Neural cell (in vitro differentiated cells): ENCODE results near the gene AEBP2. TPM values are rescaled to one million over a fixed set of nuclear protein-coding genes. Genes with fewer than 3 reads are reported as not detected.
"Not testable (repeated sequence)": the region's sequence is repeated elsewhere in the genome, so short reads cannot be mapped to it uniquely, and the experiment has no call there.

Source experiments
- H2AFZ ChIP-seq: fragments of 200-600, 300-800 bp; sonication (generic), shearing (Covaris generic); 2 replicates; pipeline ENCODE4 v1.6.0; 2014; ENCODE audit warnings: low read depth, mild to moderate bottlenecking, antibody characterized with exemption, low read length, moderate library complexity
- H3F3A ChIP-seq: fragments of 200-600 bp; shearing (Covaris generic); 2 replicates; pipeline ENCODE4 v1.6.1; 2016; ENCODE audit warnings: mild to moderate bottlenecking, moderate library complexity, mixed read lengths, antibody characterized with exemption, low read length; ENCODE audit not compliant: insufficient read depth, poor library complexity, severe bottlenecking
- H3K27ac ChIP-seq: fragments of 200-600, 300-800 bp; sonication (generic), shearing (Covaris generic); 2 replicates; pipeline ENCODE4 v1.5.1; 2014; ENCODE audit warnings: mild to moderate bottlenecking, low read length, moderate library complexity
- H3K27me3 ChIP-seq: fragments of 300-800, 200-600 bp; sonication (generic), shearing (Covaris generic); 2 replicates; pipeline ENCODE4 v1.6.0; 2014; ENCODE audit warnings: mild to moderate bottlenecking, low read depth, low read length, moderate library complexity; ENCODE audit not compliant: insufficient read depth
- H3K36me3 ChIP-seq: fragments of 300-800, 200-600 bp; sonication (generic), shearing (Covaris generic); 2 replicates; pipeline ENCODE4 v1.5.1; 2014; ENCODE audit warnings: mild to moderate bottlenecking, antibody characterized with exemption, low read length, moderate library complexity; ENCODE audit not compliant: insufficient read depth
- H3K4me2 ChIP-seq: fragments of 300-800, 200-600 bp; sonication (generic), shearing (Covaris generic); 2 replicates; pipeline ENCODE4 v1.6.0; 2014; ENCODE audit warnings: mild to moderate bottlenecking, low read length
- H3K4me3 ChIP-seq: fragments of 300-800, 200-600 bp; sonication (generic), shearing (Covaris generic); 2 replicates; pipeline ENCODE4 v1.5.1; 2014; ENCODE audit warnings: mild to moderate bottlenecking, low read length, moderate library complexity
- H3K79me2 ChIP-seq: fragments of 200-600 bp; shearing (Covaris generic); replicated peaks from 2 replicates; pipeline ENCODE4 v1.6.0; 2014; ENCODE audit warnings: mild to moderate bottlenecking, low read length, moderate library complexity; ENCODE audit not compliant: insufficient read depth
- H3K9ac ChIP-seq: fragments of 300-800, 200-600 bp; sonication (generic), shearing (Covaris generic); 2 replicates; pipeline ENCODE4 v1.6.1; 2016; ENCODE audit warnings: mild to moderate bottlenecking, low read length, mixed read lengths
- H3K9me2 ChIP-seq: fragments of 200-600 bp; shearing (Covaris generic); 2 replicates; pipeline ENCODE4 v1.6.1; 2016; ENCODE audit warnings: mild to moderate bottlenecking, low read length, mixed read lengths; ENCODE audit not compliant: insufficient read depth
- H3K9me3 ChIP-seq: fragments of 200-600, 300-800 bp; sonication (generic), shearing (Covaris generic); 2 replicates; pipeline ENCODE4 v1.6.1; 2016; ENCODE audit warnings: mild to moderate bottlenecking, mixed run types, low read length, moderate library complexity, mixed read lengths
- H4K20me1 ChIP-seq: fragments of 200-600 bp; shearing (Covaris generic); 2 replicates; pipeline ENCODE4 v1.6.1; 2016; ENCODE audit warnings: mild to moderate bottlenecking, mixed run types; ENCODE audit not compliant: insufficient read depth
- EP300 ChIP-seq: fragments of 450-650 bp; conservative IDR thresholded peaks from 2 replicates; pipeline ENCODE4 v1.6.1; 2014; ENCODE audit warnings: antibody characterized with exemption, mild to moderate bottlenecking, moderate library complexity; ENCODE audit not compliant: poor library complexity, severe bottlenecking
- EZH2 ChIP-seq: fragments of 200-600, 300-800 bp; shearing (Covaris generic), sonication (generic); IDR thresholded peaks from 2 replicates; pipeline ENCODE4 v1.6.1; 2014; ENCODE audit warnings: antibody characterized with exemption, low read length, borderline replicate concordance, mild to moderate bottlenecking; ENCODE audit not compliant: insufficient read depth, poor library complexity, severe bottlenecking
- MXI1 ChIP-seq: fragments of 450-650 bp; conservative IDR thresholded peaks from 2 replicates; pipeline ENCODE4 v1.6.1; 2014; ENCODE audit warnings: antibody characterized with exemption, mild to moderate bottlenecking; ENCODE audit not compliant: poor library complexity, severe bottlenecking
- POLR2AphosphoS5 ChIP-seq: IDR thresholded peaks from 2 replicates; pipeline ENCODE4 v1.6.1; 2012
- RAD21 ChIP-seq: fragments of 450-650 bp; conservative IDR thresholded peaks from 2 replicates; pipeline ENCODE4 v1.6.1; 2014; ENCODE audit warnings: antibody characterized with exemption, mild to moderate bottlenecking, moderate library complexity
- SMC3 ChIP-seq: fragments of 450-650 bp; conservative IDR thresholded peaks from 2 replicates; pipeline ENCODE4 v1.6.1; 2014; ENCODE audit warnings: antibody characterized with exemption, mild to moderate bottlenecking, moderate library complexity; ENCODE audit not compliant: poor library complexity
- TAF1 ChIP-seq: IDR thresholded peaks from 2 replicates; pipeline ENCODE4 v1.6.1; 2012; ENCODE audit warnings: low read depth
- polyA plus RNA-seq: library from polyadenylated mRNA; depleted of rRNA; stranded (reverse); fragments of >200 nt; gene quantifications from 2 replicates; pipeline ENCODE4 v1.2.3, GENCODE V29; 2014
- TF ChIP-seq, protein P1 (sequence below): fragments of 450-650 bp; IDR thresholded peaks from 2 replicates; pipeline ENCODE4 v1.5.1; 2014; ENCODE audit warnings: antibody characterized with exemption, mild to moderate bottlenecking, moderate library complexity; ENCODE audit not compliant: poor library complexity, severe bottlenecking
- TF ChIP-seq, protein P2 (sequence below): IDR thresholded peaks from 2 replicates; pipeline ENCODE4 v1.6.1; 2012; ENCODE audit warnings: borderline replicate concordance

The AEBP2 gene
- polyA plus RNA-seq, 1 donor from 2014 or later, result 20.5 TPM

DNA sequence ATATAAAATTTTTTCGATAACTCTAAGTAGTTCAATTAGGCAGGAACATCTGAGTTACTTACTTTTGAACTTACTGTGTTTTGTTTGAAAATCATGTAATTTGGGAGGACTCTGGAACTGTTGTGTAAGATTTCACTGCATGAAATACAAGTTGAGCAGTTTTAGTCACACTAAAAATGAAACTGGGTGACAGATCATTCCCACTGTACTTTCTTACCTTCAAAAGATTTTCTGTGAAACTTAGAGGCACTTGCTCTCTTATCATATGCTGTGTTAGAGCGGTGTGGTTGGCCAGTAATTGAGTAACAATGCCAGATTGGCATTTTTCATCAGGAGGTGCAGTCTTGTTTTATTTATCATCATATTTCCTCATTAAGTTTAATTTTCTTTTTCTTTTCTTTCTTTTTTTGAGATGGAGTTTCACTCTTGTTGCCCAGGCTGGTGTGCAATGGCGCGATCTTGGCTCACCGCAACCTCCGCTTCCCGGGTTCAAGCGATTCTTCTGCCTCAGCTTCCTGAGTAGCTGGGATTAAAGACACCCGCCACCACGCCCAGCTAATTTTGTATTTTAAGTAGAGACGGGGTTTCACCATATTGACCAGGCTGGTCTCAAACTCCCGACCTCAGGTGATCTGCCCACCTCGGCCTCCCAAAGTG is 113.3 kb downstream of the AEBP2 start:
- not testable (repeated sequence) for H3K9me2 ChIP-seq, H3K4me3 ChIP-seq, H3K27ac ChIP-seq, H3K79me2 ChIP-seq, H2AFZ ChIP-seq, H3K27me3 ChIP-seq, H3F3A ChIP-seq, H3K36me3 ChIP-seq, H3K9me3 ChIP-seq, H3K4me2 ChIP-seq, H3K9ac ChIP-seq, H4K20me1 ChIP-seq

DNA sequence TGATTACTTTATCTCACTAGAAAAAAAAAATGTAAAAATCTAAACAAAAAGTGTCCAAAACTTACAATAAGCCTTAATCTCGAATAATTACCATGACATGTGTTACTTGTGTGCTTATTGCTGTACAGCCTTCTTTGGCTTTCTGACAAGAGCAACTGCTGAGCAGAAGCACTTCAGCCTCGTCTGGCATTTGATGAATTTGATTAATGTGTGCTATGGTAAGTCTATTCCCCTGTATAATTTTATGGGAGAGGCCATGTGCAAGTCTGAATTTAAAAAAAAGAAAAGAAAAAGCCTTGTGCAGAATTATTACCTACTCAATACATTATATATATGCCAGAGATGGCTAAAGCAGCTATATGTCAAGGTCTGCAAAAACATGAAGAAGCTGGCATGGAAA is 113.9 kb downstream of the AEBP2 start:
- Histone ChIP-seq H3K4me2 (no peak overlapping the region), H3K9me3 (no peaks in the 10 kb centered on the region), H3K79me2 (no peaks in the 10 kb centered on the region), H3K9ac (no peak overlapping the region), H2AFZ (no peak overlapping the region), H4K20me1 (no peaks in the 10 kb centered on the region), H3K36me3 (no peaks in the 10 kb centered on the region), H3F3A (no peaks in the 10 kb centered on the region), H3K4me3 (no peak overlapping the region), H3K27me3 (no peaks in the 10 kb centered on the region), H3K9me2 (no peaks in the 10 kb centered on the region), H3K27ac (no peak overlapping the region)
- no peak for TF ChIP-seq RAD21
- TF ChIP-seq SMC3, result no peak
- TF ChIP-seq, protein P1, sequence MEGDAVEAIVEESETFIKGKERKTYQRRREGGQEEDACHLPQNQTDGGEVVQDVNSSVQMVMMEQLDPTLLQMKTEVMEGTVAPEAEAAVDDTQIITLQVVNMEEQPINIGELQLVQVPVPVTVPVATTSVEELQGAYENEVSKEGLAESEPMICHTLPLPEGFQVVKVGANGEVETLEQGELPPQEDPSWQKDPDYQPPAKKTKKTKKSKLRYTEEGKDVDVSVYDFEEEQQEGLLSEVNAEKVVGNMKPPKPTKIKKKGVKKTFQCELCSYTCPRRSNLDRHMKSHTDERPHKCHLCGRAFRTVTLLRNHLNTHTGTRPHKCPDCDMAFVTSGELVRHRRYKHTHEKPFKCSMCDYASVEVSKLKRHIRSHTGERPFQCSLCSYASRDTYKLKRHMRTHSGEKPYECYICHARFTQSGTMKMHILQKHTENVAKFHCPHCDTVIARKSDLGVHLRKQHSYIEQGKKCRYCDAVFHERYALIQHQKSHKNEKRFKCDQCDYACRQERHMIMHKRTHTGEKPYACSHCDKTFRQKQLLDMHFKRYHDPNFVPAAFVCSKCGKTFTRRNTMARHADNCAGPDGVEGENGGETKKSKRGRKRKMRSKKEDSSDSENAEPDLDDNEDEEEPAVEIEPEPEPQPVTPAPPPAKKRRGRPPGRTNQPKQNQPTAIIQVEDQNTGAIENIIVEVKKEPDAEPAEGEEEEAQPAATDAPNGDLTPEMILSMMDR, result no peak
- TF ChIP-seq POLR2AphosphoS5, result no peak
- TF ChIP-seq, protein P2, sequence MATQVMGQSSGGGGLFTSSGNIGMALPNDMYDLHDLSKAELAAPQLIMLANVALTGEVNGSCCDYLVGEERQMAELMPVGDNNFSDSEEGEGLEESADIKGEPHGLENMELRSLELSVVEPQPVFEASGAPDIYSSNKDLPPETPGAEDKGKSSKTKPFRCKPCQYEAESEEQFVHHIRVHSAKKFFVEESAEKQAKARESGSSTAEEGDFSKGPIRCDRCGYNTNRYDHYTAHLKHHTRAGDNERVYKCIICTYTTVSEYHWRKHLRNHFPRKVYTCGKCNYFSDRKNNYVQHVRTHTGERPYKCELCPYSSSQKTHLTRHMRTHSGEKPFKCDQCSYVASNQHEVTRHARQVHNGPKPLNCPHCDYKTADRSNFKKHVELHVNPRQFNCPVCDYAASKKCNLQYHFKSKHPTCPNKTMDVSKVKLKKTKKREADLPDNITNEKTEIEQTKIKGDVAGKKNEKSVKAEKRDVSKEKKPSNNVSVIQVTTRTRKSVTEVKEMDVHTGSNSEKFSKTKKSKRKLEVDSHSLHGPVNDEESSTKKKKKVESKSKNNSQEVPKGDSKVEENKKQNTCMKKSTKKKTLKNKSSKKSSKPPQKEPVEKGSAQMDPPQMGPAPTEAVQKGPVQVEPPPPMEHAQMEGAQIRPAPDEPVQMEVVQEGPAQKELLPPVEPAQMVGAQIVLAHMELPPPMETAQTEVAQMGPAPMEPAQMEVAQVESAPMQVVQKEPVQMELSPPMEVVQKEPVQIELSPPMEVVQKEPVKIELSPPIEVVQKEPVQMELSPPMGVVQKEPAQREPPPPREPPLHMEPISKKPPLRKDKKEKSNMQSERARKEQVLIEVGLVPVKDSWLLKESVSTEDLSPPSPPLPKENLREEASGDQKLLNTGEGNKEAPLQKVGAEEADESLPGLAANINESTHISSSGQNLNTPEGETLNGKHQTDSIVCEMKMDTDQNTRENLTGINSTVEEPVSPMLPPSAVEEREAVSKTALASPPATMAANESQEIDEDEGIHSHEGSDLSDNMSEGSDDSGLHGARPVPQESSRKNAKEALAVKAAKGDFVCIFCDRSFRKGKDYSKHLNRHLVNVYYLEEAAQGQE, result no peak
- TF ChIP-seq TAF1, result no peak
- no peak for TF ChIP-seq EP300
- TF ChIP-seq EZH2, result no peak
- TF ChIP-seq MXI1, result no peak
